Measurements from ENCODE around the gene ERFL.

The ERFL gene

DNA sequence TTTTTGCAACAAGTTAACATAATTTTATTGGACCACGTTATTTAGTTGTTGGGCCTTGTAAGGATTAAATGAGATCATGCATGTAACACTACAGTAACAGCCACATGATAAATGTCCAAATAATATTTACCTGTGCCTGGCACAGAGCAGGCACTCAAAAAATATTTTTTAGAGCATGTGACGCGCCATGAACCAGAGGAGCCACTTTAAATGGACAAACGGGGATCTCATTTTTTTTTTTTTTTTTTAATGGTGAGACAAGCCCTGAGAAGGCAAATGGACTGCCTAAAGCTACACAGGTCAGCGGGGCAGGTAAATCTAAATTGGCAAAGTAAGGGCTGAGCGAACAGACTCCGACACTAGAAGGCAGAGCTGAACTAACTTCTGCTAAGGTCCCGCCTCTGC, 69.0 kb downstream of the ERFL start:
- no peak for DNase-seq (ENCODE audit: low read depth)

Measured in activated T-cell treated with anti-CD3 and anti-CD28 coated beads for 48 hours (primary cell).